HG03432 (cell line): ENCODE data around the gene ALG2.

Experiments used
- ATAC-seq: cut with Tn5 transposase; IDR thresholded peaks from one replicate; pipeline ENCODE4 v1.9.1; 2021; ENCODE audit warnings: mild to moderate bottlenecking, moderate library complexity; ENCODE audit not compliant: unreplicated experiment

The ALG2 gene, protein sequence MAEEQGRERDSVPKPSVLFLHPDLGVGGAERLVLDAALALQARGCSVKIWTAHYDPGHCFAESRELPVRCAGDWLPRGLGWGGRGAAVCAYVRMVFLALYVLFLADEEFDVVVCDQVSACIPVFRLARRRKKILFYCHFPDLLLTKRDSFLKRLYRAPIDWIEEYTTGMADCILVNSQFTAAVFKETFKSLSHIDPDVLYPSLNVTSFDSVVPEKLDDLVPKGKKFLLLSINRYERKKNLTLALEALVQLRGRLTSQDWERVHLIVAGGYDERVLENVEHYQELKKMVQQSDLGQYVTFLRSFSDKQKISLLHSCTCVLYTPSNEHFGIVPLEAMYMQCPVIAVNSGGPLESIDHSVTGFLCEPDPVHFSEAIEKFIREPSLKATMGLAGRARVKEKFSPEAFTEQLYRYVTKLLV

DNA sequence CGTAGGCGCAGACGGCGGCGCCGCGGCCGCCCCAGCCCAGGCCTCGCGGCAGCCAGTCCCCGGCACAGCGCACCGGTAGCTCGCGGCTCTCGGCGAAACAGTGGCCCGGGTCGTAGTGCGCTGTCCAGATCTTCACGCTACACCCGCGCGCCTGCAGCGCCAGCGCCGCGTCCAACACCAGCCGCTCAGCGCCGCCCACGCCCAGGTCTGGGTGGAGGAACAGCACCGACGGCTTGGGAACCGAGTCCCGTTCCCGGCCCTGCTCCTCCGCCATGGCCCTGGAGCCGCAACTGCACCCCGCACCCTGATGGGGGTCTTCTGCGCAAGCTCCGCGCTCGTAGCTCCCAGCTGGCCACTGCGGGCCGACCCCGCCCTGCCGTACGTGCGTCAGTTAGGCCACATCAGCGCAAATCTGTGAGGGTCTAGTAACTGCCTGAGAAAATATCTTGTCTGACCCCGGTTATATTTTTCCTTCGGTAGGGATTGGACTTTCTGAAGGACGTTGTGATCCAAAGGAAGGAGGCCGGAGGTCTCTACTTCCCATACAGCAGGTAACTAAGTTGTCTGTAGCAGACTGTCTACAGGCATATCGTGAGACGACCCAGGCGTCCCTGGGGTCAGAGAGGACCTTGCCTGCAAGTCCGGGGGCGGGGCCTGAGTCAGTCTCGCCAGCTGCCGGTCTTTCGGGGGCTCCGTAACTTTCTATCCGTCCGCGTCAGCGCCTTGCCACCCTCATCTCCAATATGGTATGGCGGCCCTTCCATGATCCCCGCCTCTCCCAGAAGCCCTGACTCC, at the start of gene ALG2, which contains the start of gene SEC61B:
ALG2 (minus strand) TSS at position 322 of the 795 bp plus-strand sequence; CDS start at position 274, 48 bp downstream.
SEC61B (plus strand) TSS at position 662 of the 795 bp plus-strand sequence; CDS start at position 744, 82 bp downstream.
- ATAC-seq: peak; percentile 97

- no peak for ATAC-seq
These were observed 48.7 kb upstream of the ALG2 start for GRCh38 chr9:99270491-99270890.

GRCh38 chr9:99269416-99269815, 47.7 kb upstream of the ALG2 start:
- ATAC-seq: no peak

DNA sequence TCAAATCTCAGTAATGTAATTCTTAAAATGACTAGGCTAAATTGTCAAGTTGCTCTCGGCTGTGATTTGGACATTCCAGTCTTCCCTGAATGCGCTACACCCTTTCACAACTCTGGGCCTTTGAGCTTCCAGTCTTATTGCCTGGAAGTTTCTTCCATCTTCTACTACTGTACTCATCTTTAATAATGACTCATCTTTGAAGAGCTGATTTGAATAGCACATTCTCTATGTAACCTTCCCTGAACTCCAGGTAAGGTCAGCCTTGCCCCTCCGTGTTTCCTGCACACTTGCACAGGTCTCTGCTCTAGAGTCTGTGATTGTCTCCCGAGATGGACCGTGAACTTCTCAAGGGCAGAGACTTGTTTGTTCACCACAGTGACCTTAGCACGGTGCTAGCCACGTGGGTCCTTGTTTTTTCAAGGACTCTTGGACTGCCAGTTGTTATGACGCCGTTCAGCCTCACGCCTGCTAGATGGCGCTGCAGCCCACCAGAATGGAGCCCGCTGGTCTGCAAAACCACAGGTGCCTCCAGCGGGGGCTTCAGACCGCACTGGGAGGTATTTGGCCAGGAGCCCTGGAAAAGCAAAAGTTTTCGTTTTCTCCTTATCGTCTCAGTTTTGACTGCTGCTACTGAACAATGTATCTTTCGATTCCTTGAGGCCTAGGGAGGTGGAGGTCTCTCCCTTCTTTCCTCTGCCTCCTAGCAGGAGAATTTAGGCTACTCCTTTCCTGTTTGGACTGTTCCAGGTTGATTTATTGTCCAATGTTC, 44.7 kb upstream of the ALG2 start:
- peak; percentile 65 for ATAC-seq

DNA sequence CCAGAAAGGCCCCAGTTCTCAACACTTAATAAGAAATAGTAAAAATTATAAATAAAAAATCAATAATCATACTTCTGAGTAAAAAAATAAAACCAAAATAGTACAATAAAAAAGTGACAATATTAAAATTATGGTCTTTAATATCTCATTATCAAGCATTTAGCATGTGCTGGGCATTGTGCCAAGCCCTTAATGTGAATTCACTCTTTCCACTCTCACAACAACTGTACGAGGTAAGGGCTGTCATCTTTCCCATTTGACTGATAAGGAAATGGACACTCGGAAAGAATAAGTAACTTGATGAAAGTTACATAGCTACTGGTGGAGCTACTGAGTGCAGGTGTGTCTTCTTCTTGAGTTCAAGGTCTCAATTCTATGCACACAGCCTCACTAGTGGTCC, 43.9 kb upstream of the ALG2 start:
- ATAC-seq: no peak

DNA sequence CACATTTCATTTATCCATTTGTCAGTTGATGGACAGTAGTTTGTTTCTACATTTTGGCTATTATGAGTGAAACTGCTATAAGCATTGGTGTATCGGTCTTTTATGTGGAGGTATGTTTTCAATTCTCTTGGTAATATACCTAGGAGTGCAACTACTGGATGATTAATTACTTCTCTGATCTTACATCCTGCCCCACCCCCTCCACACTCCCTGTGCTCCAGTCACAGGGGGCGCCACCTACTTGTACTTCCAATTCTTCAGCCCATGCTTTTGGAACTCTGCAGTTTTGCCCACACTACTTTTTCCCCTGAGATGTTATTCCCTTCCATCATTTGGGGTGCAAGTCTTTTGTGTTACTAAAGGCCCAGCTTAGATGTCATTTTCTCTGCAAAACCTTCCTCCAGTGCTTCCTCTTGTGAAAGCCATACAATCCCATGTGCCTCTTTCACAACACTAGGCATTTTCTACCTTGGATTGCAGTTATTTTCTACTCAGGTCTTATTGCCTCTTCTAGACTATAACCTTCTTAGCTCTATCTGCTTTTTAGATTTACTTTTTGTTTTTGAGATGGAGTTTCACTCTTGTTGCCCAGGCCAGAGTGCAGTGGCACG, 42.4 kb upstream of the ALG2 start:
- no peak for ATAC-seq

- ATAC-seq: peak; percentile 68
These were observed 41.2 kb upstream of the ALG2 start for GRCh38 chr9:99262949-99263418.

GRCh38 chr9:99261923-99262322, 40.2 kb upstream of the ALG2 start:
- no peak for ATAC-seq

- ATAC-seq: no peak
These were observed 37.6 kb upstream of the ALG2 start for GRCh38 chr9:99259231-99259918.

- ATAC-seq: no peak
These were observed 36.1 kb upstream of the ALG2 start for GRCh38 chr9:99257723-99258389.

- ATAC-seq: no peak
These were observed 33.9 kb upstream of the ALG2 start for GRCh38 chr9:99255651-99256050.

DNA sequence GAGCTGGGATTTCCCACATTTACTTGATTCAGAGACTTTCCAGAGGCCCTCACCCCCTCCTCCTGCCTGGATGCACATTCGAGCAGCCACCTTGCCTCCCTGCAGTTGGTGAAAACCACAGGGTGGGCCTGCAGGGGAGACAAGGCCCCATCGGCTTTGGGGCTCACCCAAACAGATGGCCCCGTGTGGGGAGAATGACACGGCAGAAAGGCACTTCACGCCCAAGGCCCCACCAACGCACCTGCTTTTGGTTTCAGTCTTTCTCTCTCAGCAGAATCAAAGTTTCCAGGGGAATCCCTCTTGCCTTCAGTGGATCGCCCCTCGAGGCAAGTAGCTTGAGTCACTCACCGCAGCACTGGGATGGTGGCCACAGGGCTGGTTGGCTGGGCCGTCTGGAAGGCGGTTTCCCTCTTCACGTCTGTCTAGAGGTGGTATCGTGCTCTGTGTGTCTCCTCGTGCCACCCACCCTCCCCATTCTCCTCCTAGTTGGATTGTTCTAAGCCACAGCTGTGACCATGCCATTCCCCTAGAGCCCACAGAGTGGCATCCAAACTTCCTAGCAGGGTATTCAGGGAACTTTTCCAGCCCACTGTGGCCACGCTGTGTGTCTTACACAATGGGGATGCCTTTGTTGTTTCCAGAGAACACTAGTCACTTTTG, 32.2 kb upstream of the ALG2 start:
- peak; percentile 90 for ATAC-seq

GRCh38 chr9:99253134-99253533, 31.4 kb upstream of the ALG2 start:
- ATAC-seq: peak; percentile 44

DNA sequence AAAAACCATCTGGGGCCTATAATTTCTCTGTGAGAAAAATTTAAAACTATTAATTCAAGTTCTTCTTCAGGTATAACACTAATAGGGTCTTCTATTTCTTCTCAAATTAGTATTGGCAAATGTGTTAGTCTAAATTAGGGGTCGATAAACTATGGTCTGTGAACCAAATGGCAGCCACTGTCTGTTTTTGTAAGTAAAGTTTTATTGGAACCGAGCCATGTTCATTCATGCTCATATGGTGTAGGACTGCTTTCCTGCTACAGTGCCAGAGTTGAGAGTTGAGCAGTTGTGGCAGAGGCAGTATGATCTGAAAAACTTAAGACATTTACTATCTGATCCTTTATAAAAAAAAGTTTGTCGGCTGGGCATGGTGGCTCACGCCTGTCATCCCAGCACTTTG, 29.4 kb upstream of the ALG2 start:
- ATAC-seq: no peak

- ATAC-seq: no peak
These were observed 27.9 kb upstream of the ALG2 start for GRCh38 chr9:99249619-99250018.

GRCh38 chr9:99244344-99245260, 22.9 kb upstream of the ALG2 start:
- ATAC-seq: peak; percentile 94

GRCh38 chr9:99241106-99241505, 19.4 kb upstream of the ALG2 start:
- ATAC-seq: no peak
